ENCODE data around the gene KRTAP9-4.
"Not testable (repeated sequence)": the region's sequence is repeated elsewhere in the genome, so short reads cannot be mapped to it uniquely, and the experiment has no call there.

KRTAP9-4 gene

GRCh38 chr17:41264599-41264998 is 15.1 kb downstream of the KRTAP9-4 start:
- no peak for DNase-seq (ENCODE audit: low read depth in 2 of 2)

DNA sequence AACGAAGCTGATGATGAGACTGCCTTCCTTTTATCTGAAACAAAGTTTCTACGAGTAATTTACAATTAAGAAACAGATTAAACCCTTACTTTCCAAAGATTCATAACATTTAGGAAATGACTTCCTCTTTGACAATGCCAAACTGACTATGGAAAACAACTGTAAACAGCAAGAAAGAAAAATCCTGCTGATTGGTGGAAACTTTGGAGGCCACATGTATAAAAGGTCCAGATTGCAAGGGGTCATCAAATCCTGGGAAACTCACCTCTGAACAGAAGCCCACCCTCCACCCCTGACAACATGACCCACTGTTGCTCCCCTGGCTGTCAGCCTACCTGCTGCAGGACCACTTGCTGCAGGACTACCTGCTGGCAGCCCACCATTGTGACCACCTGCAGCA is 15.6 kb downstream of the KRTAP9-4 start, which contains the start of gene KRTAP9-6:
TSS of gene KRTAP9-6 (plus strand) at position 301 of the 400 bp plus-strand sequence. CDS start at position 301, 0 bp downstream.
- DNase-seq (ENCODE audit: low read depth in 2 of 2): no peak

- no peak for DNase-seq (ENCODE audit: low read depth in 2 of 2)
Observed at GRCh38 chr17:41267711-41268110, 18.2 kb downstream of the KRTAP9-4 start.

DNA sequence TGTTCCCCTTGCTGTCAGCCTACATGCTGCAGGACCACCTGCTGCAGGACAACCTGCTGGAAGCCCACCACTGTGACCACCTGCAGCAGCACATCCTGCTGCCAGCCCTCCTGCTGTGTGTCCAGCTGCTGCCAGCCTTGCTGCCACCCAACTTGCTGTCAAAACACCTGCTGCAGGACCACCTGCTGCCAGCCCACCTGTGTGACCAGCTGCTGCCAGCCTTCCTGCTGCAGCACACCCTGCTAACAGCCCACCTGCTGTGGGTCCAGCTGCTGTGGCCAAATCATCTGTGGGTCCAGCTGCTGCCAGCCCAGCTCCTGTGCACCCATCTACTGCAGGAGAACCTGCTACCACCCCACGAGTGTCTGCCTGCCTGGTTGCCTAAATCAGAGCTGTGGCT is 21.8 kb downstream of the KRTAP9-4 start:
- not testable (repeated sequence) for DNase-seq (ENCODE audit: low read depth in 2 of 2)

- no peak for DNase-seq (ENCODE audit: low read depth in 2 of 2)
Observed at GRCh38 chr17:41271858-41272257, 22.4 kb downstream of the KRTAP9-4 start.

DNA sequence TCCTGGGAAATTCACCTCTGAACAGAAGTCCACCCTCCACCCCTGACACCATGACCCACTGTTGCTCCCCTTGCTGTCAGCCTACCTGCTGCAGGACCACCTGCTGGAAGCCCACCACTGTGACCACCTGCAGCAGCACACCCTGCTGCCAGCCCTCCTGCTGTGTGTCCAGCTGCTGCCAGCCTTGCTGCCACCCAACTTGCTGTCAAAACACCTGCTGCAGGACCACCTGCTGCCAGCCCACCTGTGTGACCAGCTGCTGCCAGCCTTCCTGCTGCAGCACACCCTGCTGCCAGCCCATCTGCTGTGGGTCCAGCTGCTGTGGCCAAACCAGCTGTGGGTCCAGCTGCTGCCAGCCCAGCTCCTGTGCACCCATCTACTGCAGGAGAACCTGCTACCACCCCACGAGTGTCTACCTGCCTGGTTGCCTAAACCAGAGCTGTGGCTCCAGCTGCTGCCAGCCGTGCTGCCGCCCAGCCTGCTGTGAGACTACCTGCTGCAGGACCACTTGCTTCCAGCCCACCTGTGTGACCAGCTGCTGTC is 26.2 kb downstream of the KRTAP9-4 start, which contains the start of gene KRTAP9-7:
TSS of gene KRTAP9-7 (plus strand) at position 51 of the 543 bp plus-strand sequence. CDS start at position 51, 0 bp downstream.
- not testable (repeated sequence) for DNase-seq (ENCODE audit: low read depth in 2 of 2)

GRCh38 chr17:41278176-41278955 is 28.9 kb downstream of the KRTAP9-4 start:
- no peak for DNase-seq (ENCODE audit: low read depth in 2 of 2)

DNA sequence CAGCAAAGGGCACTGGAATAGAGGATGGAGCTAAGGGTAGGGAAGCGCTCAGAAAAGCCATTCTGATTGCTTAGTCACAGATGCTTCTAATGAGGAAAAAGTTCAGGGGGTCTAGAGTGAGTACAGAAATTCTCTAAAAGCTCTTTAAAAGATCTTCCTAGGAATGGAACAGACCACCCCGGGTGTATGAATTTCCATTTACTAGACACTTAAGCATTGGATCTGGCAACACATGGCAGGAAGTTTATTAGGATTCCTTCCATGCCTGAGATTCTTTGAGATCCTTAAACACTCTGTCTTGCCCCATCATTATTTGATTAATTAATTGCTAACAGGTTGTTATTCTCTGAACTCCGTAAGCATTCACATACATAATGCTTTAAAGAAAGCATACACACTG is 34.6 kb downstream of the KRTAP9-4 start:
- DNase-seq (ENCODE audit: low read depth in 2 of 2): no peak

GRCh38 chr17:41284546-41284945 is 35.1 kb downstream of the KRTAP9-4 start:
- DNase-seq (ENCODE audit: low read depth in 2 of 2): no peak

GRCh38 chr17:41287050-41287449 is 37.6 kb downstream of the KRTAP9-4 start:
- DNase-seq (ENCODE audit: low read depth in 2 of 2): no peak

DNA sequence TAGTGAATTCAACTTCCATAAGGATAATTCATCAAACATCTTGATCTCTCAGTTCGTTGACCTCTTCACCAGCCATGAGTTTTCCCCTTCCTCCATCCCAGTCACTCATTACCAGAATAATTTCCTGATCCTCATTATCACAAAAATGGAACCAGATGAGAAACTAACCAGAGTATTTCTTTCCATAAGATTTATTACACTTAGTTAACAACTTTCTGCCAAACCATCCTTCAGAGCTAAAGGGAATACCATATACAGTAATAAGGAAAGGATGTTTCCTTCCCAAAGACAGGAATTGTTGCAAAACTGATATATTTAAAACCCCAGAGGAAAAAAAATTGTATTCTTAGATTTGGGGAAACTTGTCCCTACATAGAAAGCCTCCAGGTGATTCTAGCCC is 44.5 kb downstream of the KRTAP9-4 start:
- no peak for DNase-seq (ENCODE audit: low read depth in 2 of 2)

DNA sequence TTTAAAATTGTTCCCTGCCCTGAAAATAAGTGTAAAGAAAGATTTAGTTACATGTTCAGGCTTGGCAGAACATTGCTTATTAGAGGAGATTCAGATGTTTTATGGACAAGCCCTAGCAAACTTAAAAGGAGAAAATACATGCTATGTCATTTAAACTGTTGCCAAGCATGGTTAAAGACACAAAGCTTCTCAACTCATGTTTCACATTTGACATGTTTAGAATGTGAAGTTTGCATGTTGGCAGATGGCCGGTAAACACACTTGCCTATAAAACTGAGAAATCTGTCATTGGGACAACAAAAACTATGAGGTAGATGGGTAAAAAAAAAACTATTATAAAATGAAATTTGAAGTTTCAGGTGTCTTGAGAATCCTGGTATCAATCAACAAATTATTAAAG is 47.4 kb downstream of the KRTAP9-4 start:
- no peak for DNase-seq (ENCODE audit: low read depth in 2 of 2)

DNA sequence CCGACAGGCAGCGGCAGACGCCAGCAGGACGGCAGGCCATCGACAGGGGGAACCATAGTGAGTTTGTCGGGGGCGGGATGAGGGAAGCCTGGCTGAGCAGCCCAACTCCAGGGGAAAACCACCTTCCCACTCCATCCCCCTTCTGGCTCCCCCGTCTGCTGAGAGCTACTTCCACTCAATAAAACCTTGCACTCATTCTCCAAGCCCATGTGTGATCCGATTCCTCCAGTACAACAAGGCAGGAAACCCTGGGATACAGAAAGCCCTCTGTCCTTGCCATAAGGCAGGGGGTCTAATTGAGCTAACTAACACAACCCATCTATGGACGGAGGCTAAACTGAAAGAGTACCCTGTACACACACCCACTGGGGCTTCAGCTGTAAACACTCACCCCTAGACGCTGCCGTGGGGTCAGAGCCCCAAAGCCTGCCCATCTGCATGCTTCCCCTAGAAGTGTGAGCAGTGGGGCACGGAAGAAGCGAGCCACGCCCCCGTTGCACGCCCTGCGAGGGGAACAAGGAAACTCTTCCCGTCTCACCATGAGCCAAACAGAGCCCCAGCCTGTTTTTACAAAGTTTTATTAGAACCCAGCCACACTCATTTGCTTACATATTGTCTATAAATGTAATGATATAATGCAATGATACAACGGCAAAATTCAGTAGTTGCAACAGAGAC is 49.1 kb downstream of the KRTAP9-4 start:
- no peak for DNase-seq (ENCODE audit: low read depth in 2 of 2)
